Osteoblast (primary cell): ENCODE measurements around the gene FERMT2. TPM values are rescaled to one million over a fixed set of nuclear protein-coding genes. Genes with fewer than 3 reads are reported as not detected.

Experiments
- DNase-seq: peaks from one replicate; pipeline ENCODE4 v3.0.0; 2011; ENCODE audit warnings: low spot score, mixed read lengths; ENCODE audit not compliant: insufficient read length; ENCODE audit errors: missing footprints
- H2AFZ ChIP-seq: 2 replicates; pipeline ENCODE4 v1.6.0; 2011; ENCODE audit warnings: mild to moderate bottlenecking, low read length
- H3K27ac ChIP-seq: 2 replicates; pipeline ENCODE4 v1.5.1; 2011; ENCODE audit warnings: mild to moderate bottlenecking, low read depth, low read length, moderate library complexity
- H3K27me3 ChIP-seq: 2 replicates; pipeline ENCODE4 v1.6.0; 2012; ENCODE audit warnings: mild to moderate bottlenecking, control low read depth, inconsistent platforms, low read length, moderate library complexity; ENCODE audit not compliant: insufficient read depth
- H3K36me3 ChIP-seq: 2 replicates; pipeline ENCODE4 v1.5.1; 2011; ENCODE audit warnings: mild to moderate bottlenecking, low read length, control low read depth, moderate library complexity; ENCODE audit not compliant: insufficient read depth
- H3K4me1 ChIP-seq: 2 replicates; pipeline ENCODE4 v1.5.1; 2011; ENCODE audit warnings: mild to moderate bottlenecking, low read length, control low read depth, moderate library complexity; ENCODE audit not compliant: insufficient read depth
- H3K4me2 ChIP-seq: 2 replicates; pipeline ENCODE4 v1.6.0; 2011; ENCODE audit warnings: mild to moderate bottlenecking, low read length; ENCODE audit not compliant: insufficient read depth
- H3K4me3 ChIP-seq: fragments of 200-600 bp; sonication (generic); 3 replicates; pipeline ENCODE4 v1.5.1; 2012; ENCODE audit warnings: mild to moderate bottlenecking, low read length, inconsistent platforms; ENCODE audit not compliant: insufficient read depth
- H3K79me2 ChIP-seq: 2 replicates; pipeline ENCODE4 v1.6.0; 2012; ENCODE audit warnings: mild to moderate bottlenecking, low read length, control low read depth, inconsistent platforms; ENCODE audit not compliant: insufficient read depth
- H3K9me3 ChIP-seq: 2 replicates; pipeline ENCODE4 v1.5.1; 2011; ENCODE audit warnings: low read depth, low read length, control low read depth
- H4K20me1 ChIP-seq: 2 replicates; pipeline ENCODE4 v1.6.0; 2012; ENCODE audit warnings: mild to moderate bottlenecking, low read length, control low read depth; ENCODE audit not compliant: insufficient read depth
- CTCF ChIP-seq: IDR thresholded peaks from 2 replicates; pipeline ENCODE4 v1.5.1; 2011; ENCODE audit warnings: mild to moderate bottlenecking, low read depth, low read length, moderate library complexity; ENCODE audit errors: extremely low read depth
- total RNA-seq: library from RNA; depleted of rRNA; stranded (reverse); fragments of >200 nt; gene quantifications from 2 replicates; pipeline ENCODE4 v1.2.3, GENCODE V29; 2012

FERMT2 gene
- total RNA-seq, 1 donor: 280 TPM

GRCh38 chr14:52844262-52845060 lies 106.4 kb downstream of the FERMT2 start:
- DNase-seq: no peak
- H3K27ac ChIP-seq: peak overlapping the region; percentile 55
- H3K4me1 ChIP-seq: peaks cover 22% of the 10 kb centered on the region
- H3K4me3 ChIP-seq: no peak overlapping the region
- no peaks in the 10 kb centered on the region for H3K36me3 ChIP-seq
- H4K20me1 ChIP-seq: no peaks in the 10 kb centered on the region
- H3K79me2 ChIP-seq: no peaks in the 10 kb centered on the region
- peak overlapping the region; percentile 55 for H3K4me2 ChIP-seq
- peak overlapping the region; percentile 89 for H2AFZ ChIP-seq
- no peaks in the 10 kb centered on the region for H3K27me3 ChIP-seq
- TF ChIP-seq CTCF: no peak
- no peaks in the 10 kb centered on the region for H3K9me3 ChIP-seq

- Histone ChIP-seq H3K4me1 (peaks cover 24% of the 10 kb centered on the region), H4K20me1 (no peaks in the 10 kb centered on the region), H3K27me3 (no peaks in the 10 kb centered on the region), H3K79me2 (no peaks in the 10 kb centered on the region), H3K9me3 (no peaks in the 10 kb centered on the region), H3K4me3 (no peak overlapping the region), H3K27ac (peak overlapping the region; percentile 38), H2AFZ (peak overlapping the region; percentile 8), H3K36me3 (no peaks in the 10 kb centered on the region), H3K4me2 (no peak overlapping the region)
- TF ChIP-seq CTCF: no peak
- DNase-seq: peak; percentile 93
Measured at GRCh38 chr14:52840877-52841276, 110.0 kb downstream of the FERMT2 start.

GRCh38 chr14:52837451-52837850 lies 113.4 kb downstream of the FERMT2 start:
- no peak for TF ChIP-seq CTCF
- Histone ChIP-seq H3K4me3 (no peak overlapping the region), H3K79me2 (no peaks in the 10 kb centered on the region), H3K36me3 (no peaks in the 10 kb centered on the region), H2AFZ (no peak overlapping the region), H3K9me3 (no peaks in the 10 kb centered on the region), H3K4me2 (no peak overlapping the region), H3K27ac (no peak overlapping the region), H4K20me1 (no peaks in the 10 kb centered on the region), H3K4me1 (peaks cover 34% of the 10 kb centered on the region), H3K27me3 (no peaks in the 10 kb centered on the region)
- DNase-seq: no peak

GRCh38 chr14:52836063-52836462 lies 114.8 kb downstream of the FERMT2 start:
- Histone ChIP-seq H3K27me3 (no peaks in the 10 kb centered on the region), H3K36me3 (no peaks in the 10 kb centered on the region), H3K4me3 (no peak overlapping the region), H3K79me2 (no peaks in the 10 kb centered on the region), H2AFZ (no peak overlapping the region), H3K27ac (peak overlapping the region; percentile 94), H4K20me1 (no peaks in the 10 kb centered on the region), H3K4me1 (peaks cover 29% of the 10 kb centered on the region), H3K4me2 (no peak overlapping the region), H3K9me3 (no peaks in the 10 kb centered on the region)
- TF ChIP-seq CTCF: no peak
- no peak for DNase-seq
